Mesangial cell (primary cell): Measurements from ENCODE around the gene DEFB131A. TPM values are rescaled to one million over a fixed set of nuclear protein-coding genes. Genes with fewer than 3 reads are reported as not detected.

Experiments
- total RNA-seq: library from RNA; depleted of rRNA; stranded (reverse); fragments of >200 nt; gene quantifications from 2 replicates; pipeline ENCODE4 v1.2.3, GENCODE V29; 2015

Gene DEFB131A, protein sequence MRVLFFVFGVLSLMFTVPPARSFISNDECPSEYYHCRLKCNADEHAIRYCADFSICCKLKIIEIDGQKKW
- total RNA-seq = not detected in 2 replicates

DNA sequence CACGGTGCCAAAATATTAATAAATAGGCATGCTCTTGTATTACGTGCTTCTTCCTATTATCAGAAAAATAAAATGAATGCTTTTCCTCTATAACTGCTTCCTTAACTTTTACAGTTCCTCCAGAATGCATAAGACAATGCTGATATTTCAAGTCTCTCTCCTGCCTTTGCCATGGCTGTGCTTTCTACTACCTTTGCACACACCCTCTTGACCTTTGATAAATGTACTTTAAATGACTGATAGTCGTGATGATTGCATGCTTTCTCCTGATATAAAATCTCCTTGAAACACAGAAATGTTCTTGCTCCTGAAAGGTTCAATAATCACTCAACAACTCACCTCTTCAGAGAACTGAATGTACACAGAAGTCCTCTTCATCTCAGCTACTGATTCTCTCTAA, at the start of gene DEFB131A:
DEFB131A (plus strand) TSS at position 301 of the 400 bp plus-strand sequence. CDS start 120 bp downstream, outside the sequence.

Other genes with a start within 250 kb of the DEFB131A start
- gene USP17L10, start 233.8 kb upstream of the DEFB131A start, total RNA-seq = not detected in 2 replicates
- not detected in 2 replicates for gene USP17L11, start 229.0 kb upstream of the DEFB131A start, total RNA-seq
- gene USP17L12, start 224.3 kb upstream of the DEFB131A start, total RNA-seq = not detected in 2 replicates
- gene USP17L13, start 219.5 kb upstream of the DEFB131A start, total RNA-seq = not detected in 2 replicates
- gene USP17L15, start 210.0 kb upstream of the DEFB131A start, total RNA-seq = not detected in 2 replicates
- gene USP17L17, start 200.5 kb upstream of the DEFB131A start, total RNA-seq = not detected in 2 replicates
- not detected in 2 replicates for gene USP17L18, start 195.8 kb upstream of the DEFB131A start, total RNA-seq
- gene USP17L19, start 191.0 kb upstream of the DEFB131A start, total RNA-seq = not detected in 2 replicates
- gene USP17L20, start 186.3 kb upstream of the DEFB131A start, total RNA-seq = not detected in 2 replicates
- not detected in 2 replicates for gene USP17L21, start 181.5 kb upstream of the DEFB131A start, total RNA-seq
- not detected in 2 replicates for gene USP17L22, start 176.8 kb upstream of the DEFB131A start, total RNA-seq
- gene USP17L24, start 119.2 kb upstream of the DEFB131A start, total RNA-seq = not detected in 2 replicates
- gene USP17L25, start 114.5 kb upstream of the DEFB131A start, total RNA-seq = not detected in 2 replicates
- not detected in 2 replicates for gene USP17L26, start 109.8 kb upstream of the DEFB131A start, total RNA-seq
- gene USP17L5, start 105.0 kb upstream of the DEFB131A start, total RNA-seq = not detected in 2 replicates
- gene USP17L27, start 100.3 kb upstream of the DEFB131A start, total RNA-seq = not detected in 2 replicates
- gene USP17L28, start 95.5 kb upstream of the DEFB131A start, total RNA-seq = not detected in 2 replicates
- not detected in 2 replicates for gene USP17L29, start 90.8 kb upstream of the DEFB131A start, total RNA-seq
- not detected in 2 replicates for gene USP17L30, start 81.3 kb upstream of the DEFB131A start, total RNA-seq